Measurements from ENCODE around the gene CYP27B1.

CYP27B1 gene

GRCh38 chr12:57767305-57767698 lies 424 bp upstream of the CYP27B1 start:
- no peak for DNase-seq (ENCODE audit: low read depth)
- no peak overlapping the region for H3K4me3 ChIP-seq (ENCODE audit: low read depth, low read length)
- TF ChIP-seq CTCF (conservative IDR thresholded peaks at IDR 0.05; ENCODE audit: low read depth, low read length) = no peak

- H3K4me3 ChIP-seq (ENCODE audit: low read depth, low read length) = peak overlapping the region; percentile 42
- TF ChIP-seq CTCF (conservative IDR thresholded peaks at IDR 0.05; ENCODE audit: low read depth, low read length) = no peak
Observed at GRCh38 chr12:57765698-57766463, 997 bp downstream of the CYP27B1 start.

GRCh38 chr12:57765003-57765697 lies 1.7 kb downstream of the CYP27B1 start:
- DNase-seq (ENCODE audit: low read depth) = peak; percentile 29
- TF ChIP-seq CTCF (conservative IDR thresholded peaks at IDR 0.05; ENCODE audit: low read depth, low read length) = peak; percentile 48
- H3K4me3 ChIP-seq (ENCODE audit: low read depth, low read length) = peak overlapping the region; percentile 42

More at GRCh38 chr12:57765698-57766463, 997 bp downstream of the CYP27B1 start:
- DNase-seq (ENCODE audit: low read depth) = no peak

GRCh38 chr12:57764662-57765002 lies 2.2 kb downstream of the CYP27B1 start:
- TF ChIP-seq CTCF (conservative IDR thresholded peaks at IDR 0.05; ENCODE audit: low read depth, low read length) = no peak
- H3K4me3 ChIP-seq (ENCODE audit: low read depth, low read length) = peak overlapping the region; percentile 42
- DNase-seq (ENCODE audit: low read depth) = no peak

DNA sequence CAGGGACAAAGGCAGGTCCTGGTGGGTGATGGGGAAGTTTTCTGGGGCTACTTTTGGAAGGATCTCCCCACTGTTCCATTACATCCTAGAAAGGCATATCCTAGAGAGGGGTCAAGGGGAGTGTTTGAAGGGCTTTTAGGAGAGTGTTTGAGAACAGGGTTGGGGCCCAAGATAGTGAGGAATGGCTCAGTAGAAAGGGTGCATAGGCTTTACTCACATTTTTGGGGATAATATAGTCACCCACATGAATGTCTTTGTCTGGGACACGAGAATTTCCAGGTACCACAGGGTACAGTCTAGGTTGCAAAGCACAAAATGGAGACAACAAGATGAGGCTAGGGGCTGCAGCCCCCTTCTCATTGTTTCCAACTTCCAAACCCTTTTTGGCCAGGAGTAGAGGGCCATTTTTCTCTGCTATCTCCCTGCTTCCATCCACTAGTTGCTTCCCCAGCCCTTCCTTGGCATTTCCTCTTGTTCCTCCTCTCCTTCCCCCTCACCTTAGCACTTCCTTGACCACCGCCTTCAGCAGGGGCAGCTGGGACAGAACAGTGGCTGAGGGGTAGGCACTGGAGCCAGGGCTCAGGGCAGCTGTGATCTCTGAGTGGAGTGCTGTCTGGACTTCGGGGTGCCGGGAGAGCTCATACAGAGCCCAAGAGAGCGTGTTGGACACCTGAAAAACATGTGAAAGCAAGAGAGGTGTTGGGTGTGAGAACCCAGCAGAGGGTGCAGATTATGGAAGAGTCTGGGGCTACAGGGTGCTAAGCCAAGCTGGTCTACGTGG lies 2.8 kb downstream of the CYP27B1 start:
- no peak for TF ChIP-seq CTCF (conservative IDR thresholded peaks at IDR 0.05; ENCODE audit: low read depth, low read length)
- no peak overlapping the region for H3K4me3 ChIP-seq (ENCODE audit: low read depth, low read length)
- DNase-seq (ENCODE audit: low read depth) = no peak

GRCh38 chr12:57762463-57762862 lies 4.4 kb downstream of the CYP27B1 start:
- DNase-seq (ENCODE audit: low read depth) = no peak
- no peak overlapping the region for H3K4me3 ChIP-seq (ENCODE audit: low read depth, low read length)
- no peak for TF ChIP-seq CTCF (conservative IDR thresholded peaks at IDR 0.05; ENCODE audit: low read depth, low read length)

Measured in choroid plexus epithelial cell (primary cell).